ENCODE measurements around the gene SCAPER.

DNA sequence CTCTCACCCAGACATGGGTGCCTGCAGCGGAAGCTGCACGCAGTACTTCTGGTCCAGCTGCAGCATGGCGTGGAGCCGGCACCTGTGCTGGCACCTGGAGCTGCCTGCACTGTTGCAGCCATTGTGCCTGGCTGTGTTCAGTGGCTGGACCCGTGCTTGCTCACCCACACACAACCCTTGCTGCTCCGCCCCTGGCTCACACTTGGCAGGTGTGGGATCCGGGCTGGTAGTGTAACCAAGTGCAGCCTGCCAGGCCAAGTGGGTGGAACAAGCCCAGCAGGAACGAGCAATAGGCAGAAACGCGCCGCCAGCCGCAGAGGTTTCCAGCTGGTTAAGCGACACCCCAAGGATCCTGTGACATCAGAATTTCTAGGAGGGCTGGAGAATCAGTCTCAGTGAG, 11.2 kb upstream of the SCAPER start:
- TF ChIP-seq GABPA (IDR thresholded peaks at IDR 0.05; ENCODE audit: low read depth) = no peak
- TF ChIP-seq, protein P1, sequence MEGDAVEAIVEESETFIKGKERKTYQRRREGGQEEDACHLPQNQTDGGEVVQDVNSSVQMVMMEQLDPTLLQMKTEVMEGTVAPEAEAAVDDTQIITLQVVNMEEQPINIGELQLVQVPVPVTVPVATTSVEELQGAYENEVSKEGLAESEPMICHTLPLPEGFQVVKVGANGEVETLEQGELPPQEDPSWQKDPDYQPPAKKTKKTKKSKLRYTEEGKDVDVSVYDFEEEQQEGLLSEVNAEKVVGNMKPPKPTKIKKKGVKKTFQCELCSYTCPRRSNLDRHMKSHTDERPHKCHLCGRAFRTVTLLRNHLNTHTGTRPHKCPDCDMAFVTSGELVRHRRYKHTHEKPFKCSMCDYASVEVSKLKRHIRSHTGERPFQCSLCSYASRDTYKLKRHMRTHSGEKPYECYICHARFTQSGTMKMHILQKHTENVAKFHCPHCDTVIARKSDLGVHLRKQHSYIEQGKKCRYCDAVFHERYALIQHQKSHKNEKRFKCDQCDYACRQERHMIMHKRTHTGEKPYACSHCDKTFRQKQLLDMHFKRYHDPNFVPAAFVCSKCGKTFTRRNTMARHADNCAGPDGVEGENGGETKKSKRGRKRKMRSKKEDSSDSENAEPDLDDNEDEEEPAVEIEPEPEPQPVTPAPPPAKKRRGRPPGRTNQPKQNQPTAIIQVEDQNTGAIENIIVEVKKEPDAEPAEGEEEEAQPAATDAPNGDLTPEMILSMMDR (IDR thresholded peaks at IDR 0.05; ENCODE audit: insufficient read depth, low read length) = no peak
- TF ChIP-seq SPI1 (IDR thresholded peaks at IDR 0.05; ENCODE audit: borderline replicate concordance, low read depth) = no peak
- no peak for TF ChIP-seq POLR2AphosphoS5 (IDR thresholded peaks at IDR 0.05; ENCODE audit: low read depth)
- TF ChIP-seq, protein P2, sequence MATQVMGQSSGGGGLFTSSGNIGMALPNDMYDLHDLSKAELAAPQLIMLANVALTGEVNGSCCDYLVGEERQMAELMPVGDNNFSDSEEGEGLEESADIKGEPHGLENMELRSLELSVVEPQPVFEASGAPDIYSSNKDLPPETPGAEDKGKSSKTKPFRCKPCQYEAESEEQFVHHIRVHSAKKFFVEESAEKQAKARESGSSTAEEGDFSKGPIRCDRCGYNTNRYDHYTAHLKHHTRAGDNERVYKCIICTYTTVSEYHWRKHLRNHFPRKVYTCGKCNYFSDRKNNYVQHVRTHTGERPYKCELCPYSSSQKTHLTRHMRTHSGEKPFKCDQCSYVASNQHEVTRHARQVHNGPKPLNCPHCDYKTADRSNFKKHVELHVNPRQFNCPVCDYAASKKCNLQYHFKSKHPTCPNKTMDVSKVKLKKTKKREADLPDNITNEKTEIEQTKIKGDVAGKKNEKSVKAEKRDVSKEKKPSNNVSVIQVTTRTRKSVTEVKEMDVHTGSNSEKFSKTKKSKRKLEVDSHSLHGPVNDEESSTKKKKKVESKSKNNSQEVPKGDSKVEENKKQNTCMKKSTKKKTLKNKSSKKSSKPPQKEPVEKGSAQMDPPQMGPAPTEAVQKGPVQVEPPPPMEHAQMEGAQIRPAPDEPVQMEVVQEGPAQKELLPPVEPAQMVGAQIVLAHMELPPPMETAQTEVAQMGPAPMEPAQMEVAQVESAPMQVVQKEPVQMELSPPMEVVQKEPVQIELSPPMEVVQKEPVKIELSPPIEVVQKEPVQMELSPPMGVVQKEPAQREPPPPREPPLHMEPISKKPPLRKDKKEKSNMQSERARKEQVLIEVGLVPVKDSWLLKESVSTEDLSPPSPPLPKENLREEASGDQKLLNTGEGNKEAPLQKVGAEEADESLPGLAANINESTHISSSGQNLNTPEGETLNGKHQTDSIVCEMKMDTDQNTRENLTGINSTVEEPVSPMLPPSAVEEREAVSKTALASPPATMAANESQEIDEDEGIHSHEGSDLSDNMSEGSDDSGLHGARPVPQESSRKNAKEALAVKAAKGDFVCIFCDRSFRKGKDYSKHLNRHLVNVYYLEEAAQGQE (IDR thresholded peaks at IDR 0.05; ENCODE audit: insufficient replicate concordance, low read depth) = no peak

Measured in HL-60 (cell line).